Subcutaneous adipose tissue (tissue), 4 donors: ENCODE results near the gene RUNX3. TPM values are rescaled to one million over a fixed set of nuclear protein-coding genes. Genes with fewer than 3 reads are reported as not detected.

Experiments
- total RNA-seq, 4 donors: library from RNA; depleted of rRNA; stranded (reverse); fragments of >200 nt; gene quantifications; one replicate each; pipeline ENCODE4 v1.1.0, GENCODE V29; 2016
- TF ChIP-seq, protein P1 (sequence below): fragments of 450-650 bp; IDR thresholded peaks from one replicate; pipeline ENCODE4 v1.5.1; 2016; ENCODE audit warnings: low read depth, mild to moderate bottlenecking, control low read depth, antibody characterized with exemption, moderate library complexity

RUNX3 gene
- 1 to 10 TPM in 3 of 4 donors, under 1 TPM in 1; 0.19 to 5.4 (median 3.0) TPM for total RNA-seq

DNA sequence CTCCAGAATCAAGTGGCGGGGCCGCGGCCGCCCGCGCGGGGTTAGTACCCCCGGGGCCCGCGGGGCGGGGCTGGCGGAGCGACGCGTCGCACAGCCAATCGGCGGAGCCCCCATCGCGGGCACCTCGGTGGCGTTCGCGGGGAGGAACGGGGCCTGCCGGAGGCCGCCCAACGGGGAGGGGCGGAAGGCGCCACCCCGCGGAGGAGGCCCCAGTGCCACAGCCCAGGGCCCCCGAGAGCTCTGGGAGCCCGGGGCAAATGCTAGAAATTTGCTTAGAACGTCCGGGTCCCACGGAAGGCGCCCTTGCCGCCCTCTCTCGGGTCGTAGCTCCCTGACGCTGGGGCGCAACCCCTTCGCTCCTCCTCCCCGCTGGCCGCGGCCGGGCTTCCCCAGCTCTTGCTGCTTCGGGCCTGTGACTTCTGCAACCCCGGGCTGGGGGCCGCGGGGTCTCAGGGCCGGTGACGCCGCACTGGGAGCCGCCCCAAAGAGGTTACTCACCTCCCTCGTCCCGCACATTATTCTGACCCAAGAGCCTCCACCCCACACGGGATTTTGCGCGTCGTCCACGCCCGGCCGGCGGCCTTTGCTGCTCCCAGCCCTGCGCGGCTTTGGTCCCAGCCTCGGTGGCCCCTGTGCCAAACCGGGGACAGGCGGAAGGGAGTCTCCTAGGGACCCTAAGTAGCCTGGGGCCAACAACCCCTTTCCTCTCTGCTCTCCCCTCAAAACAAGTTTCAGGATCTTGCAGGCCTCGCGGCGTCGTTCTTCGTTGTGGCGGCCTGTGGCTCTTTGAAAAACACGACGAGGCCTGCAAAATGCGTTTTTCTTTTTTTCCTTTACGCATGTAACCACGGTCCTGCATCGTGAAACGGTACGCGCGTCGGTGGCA, at the start of gene RUNX3:
RUNX3 (minus strand) TSS at position 17 of the 886 bp plus-strand sequence. CDS start 408 bp downstream, outside the sequence.
- TF ChIP-seq, protein P1, sequence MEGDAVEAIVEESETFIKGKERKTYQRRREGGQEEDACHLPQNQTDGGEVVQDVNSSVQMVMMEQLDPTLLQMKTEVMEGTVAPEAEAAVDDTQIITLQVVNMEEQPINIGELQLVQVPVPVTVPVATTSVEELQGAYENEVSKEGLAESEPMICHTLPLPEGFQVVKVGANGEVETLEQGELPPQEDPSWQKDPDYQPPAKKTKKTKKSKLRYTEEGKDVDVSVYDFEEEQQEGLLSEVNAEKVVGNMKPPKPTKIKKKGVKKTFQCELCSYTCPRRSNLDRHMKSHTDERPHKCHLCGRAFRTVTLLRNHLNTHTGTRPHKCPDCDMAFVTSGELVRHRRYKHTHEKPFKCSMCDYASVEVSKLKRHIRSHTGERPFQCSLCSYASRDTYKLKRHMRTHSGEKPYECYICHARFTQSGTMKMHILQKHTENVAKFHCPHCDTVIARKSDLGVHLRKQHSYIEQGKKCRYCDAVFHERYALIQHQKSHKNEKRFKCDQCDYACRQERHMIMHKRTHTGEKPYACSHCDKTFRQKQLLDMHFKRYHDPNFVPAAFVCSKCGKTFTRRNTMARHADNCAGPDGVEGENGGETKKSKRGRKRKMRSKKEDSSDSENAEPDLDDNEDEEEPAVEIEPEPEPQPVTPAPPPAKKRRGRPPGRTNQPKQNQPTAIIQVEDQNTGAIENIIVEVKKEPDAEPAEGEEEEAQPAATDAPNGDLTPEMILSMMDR = no peak

DNA sequence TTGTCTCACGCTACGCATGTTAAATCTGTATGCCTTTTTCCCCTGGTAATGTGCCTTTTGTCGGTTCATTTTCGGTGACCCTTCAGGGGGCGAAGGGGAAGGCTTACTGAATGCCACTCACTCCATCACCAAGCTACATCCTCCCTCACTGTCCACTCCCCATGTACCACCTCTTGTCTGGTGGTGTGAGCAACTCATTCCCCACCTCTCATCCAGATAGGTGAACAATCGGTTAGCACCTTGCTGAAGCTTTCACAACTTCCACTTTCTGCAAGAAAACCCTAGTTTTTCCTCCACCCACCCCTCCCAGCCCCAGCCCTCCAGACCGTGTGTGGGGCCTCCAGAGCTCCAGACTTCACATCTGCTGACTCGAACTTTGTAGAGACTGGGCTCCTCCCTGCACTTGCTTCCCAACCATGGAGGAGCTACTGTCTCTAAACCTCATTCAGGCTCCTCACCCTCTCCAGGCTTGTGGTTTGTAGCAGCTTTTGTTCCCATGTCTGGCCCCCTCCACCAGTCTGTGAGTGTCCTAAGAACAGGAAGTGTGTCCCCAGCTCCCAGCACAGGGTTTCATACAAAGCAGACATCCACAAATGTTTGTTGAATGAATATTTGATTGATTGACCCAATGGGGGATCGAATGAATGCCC, 48.4 kb upstream of the RUNX3 start:
- TF ChIP-seq, protein P1 = no peak

DNA sequence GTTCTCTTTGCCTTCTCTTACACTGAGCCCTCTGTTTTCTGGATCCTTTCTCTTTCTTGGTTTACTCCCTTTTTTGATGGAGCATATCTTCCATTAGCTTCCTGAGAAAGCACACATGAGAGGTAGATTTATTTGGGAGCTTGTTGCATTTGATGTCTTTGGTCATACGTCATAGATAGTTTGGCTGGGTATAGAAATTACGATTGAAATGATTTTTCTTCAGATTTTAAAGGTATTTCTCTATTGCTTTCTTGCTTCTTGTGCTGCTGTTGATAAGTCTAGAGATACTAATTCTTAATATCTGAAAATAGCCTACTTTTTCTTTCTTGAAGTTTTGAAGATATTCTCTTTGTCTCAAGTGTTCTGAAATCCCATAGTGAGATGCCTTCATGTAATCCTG, 45.3 kb upstream of the RUNX3 start:
- TF ChIP-seq, protein P1 = no peak

DNA sequence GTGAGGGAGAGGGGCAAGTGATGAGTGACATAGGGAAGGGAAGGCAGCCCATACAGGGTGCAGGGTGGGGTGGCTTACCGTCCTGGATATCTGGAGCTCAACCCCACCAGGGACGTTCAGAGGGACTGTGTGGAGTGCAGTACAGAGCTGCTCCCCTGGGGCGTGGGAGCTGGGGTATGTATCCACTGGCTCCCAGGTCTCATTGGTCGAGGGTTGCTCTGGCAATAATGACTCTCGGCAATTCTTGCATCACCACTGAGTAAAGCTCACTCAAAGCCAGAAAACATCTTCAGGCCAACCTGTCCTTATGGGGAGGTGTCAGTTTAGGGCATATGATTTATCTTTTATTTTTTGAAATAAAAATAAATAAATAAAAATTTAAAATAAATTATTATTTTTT, 43.2 kb upstream of the RUNX3 start:
- TF ChIP-seq, protein P1 = no peak

DNA sequence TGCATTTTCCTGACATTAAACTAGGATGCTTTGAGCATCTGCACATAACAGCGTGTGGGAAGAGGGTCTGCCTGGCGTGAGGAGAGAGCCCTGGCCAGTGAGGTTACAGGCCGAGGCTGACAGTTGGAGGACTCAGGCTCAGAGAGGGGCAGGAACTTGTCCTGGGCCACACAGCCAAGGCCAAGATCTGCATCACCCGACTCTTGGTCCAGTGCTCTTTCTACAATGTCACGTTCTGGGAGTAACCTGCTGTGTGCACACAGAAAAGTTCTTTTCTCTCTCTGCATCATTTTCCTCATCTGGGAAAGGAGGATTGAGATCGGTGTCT, 42.8 kb upstream of the RUNX3 start:
- TF ChIP-seq, protein P1 = no peak

DNA sequence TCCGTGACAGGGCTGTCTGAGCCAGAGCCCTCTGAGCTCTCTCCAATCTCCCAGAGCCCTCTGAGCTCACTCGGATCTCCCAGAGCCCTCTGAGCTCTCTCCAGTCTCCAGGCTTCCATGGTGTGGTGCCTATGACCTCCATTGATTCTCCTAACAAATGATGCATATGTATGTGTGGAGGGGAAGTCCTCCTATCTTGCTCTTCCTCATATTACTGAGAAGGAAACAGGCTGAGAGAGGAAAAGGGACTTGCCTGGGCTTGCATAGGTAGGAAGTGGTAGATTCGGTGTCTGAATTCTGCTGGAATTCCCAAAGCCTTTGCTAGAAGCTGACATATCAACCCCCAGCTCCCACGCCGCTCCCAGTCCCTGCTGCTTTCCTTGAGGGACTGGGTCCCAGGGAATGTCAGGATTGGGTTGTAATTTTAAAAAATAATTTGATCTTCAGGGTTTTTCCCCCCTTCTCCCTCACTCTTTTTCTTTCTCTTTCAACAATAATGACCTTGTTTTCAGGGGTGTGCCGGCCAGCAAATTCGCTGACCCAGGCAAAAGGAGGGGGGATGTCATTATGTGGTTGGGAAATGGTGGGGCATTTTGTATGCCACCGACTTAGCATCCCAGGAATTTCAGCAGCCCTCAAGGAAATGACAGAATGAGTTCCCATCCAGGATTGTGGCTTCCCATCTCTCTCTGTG, 42.3 kb upstream of the RUNX3 start:
- TF ChIP-seq, protein P1 = no peak
